ENCODE data around the gene CTSK. TPM values are rescaled to one million over a fixed set of nuclear protein-coding genes. Genes with fewer than 3 reads are reported as not detected.

The CTSK gene
- total RNA-seq, 2 experiments from 2014 or later = 5.3 to 5.4 TPM

- Mint-ChIP-seq H3K27ac (peak within 1 kb of the TSS; percentile 81), H3K36me3 (ENCODE audit: low read depth) (peaks cover 32% of the 10 kb centered on the region), H3K27me3 (peaks cover 2% of the 10 kb centered on the region), H3K4me3 (peak within 1 kb of the TSS; percentile 83), H3K4me1 (peaks cover 36% of the 10 kb centered on the region), H3K9me3 (peaks cover 1% of the 10 kb centered on the region)
- POLR2A ChIA-PET = interaction anchor here (0.8 to 2.8 kb wide), 16 partner anchors 9 to 402 kb away, joined by 3 to 10 read pairs (median 4); partner anchors contain the start of genes ENSA, GOLPH3L, MCL1 and RPRD2
- DNase-seq = no peak
- CTCF ChIA-PET = interaction anchor here (0.7 to 1.2 kb wide), 2 partner anchors 136 to 231 kb away, joined by 3 read pairs; partner anchors contain the start of gene ENSA
Measured at GRCh38 chr1:150765296-150765976, 42.6 kb downstream of the CTSK start, which contains the start of gene CTSS. Gene CTSS (minus strand): TSS chr1:150765778. CDS start chr1:150764763, 1,015 bp downstream.

GRCh38 chr1:150764617-150765101 is 43.4 kb downstream of the CTSK start:
- Mint-ChIP-seq H3K4me1 (peaks cover 39% of the 10 kb centered on the region), H3K27me3 (peaks cover 1% of the 10 kb centered on the region), H3K4me3 (peak overlapping the region; percentile 83), H3K36me3 (ENCODE audit: low read depth) (peaks cover 39% of the 10 kb centered on the region), H3K9me3 (peaks cover 4% of the 10 kb centered on the region), H3K27ac (peak overlapping the region; percentile 81)
- POLR2A ChIA-PET = interaction anchor here (0.7 to 2.8 kb wide), 10 partner anchors 9 to 202 kb away, joined by 3 to 10 read pairs (median 4); partner anchors contain the start of genes CTXND2, ENSA and GOLPH3L
- DNase-seq = no peak
- CTCF ChIA-PET = interaction anchor here (1.2 kb wide), 1 partner anchor 136 kb away, joined by 3 read pairs; the partner anchor contains the start of gene ENSA

GRCh38 chr1:150763018-150763417 is 45.0 kb downstream of the CTSK start:
- Mint-ChIP-seq H3K4me3 (no peak overlapping the region), H3K9me3 (peaks cover 4% of the 10 kb centered on the region), H3K36me3 (ENCODE audit: low read depth) (peaks cover 45% of the 10 kb centered on the region), H3K27ac (no peak overlapping the region), H3K4me1 (peaks cover 39% of the 10 kb centered on the region), H3K27me3 (no peaks in the 10 kb centered on the region)
- no peak for DNase-seq
- POLR2A ChIA-PET = no interaction called here
- CTCF ChIA-PET = no interaction called here

DNA sequence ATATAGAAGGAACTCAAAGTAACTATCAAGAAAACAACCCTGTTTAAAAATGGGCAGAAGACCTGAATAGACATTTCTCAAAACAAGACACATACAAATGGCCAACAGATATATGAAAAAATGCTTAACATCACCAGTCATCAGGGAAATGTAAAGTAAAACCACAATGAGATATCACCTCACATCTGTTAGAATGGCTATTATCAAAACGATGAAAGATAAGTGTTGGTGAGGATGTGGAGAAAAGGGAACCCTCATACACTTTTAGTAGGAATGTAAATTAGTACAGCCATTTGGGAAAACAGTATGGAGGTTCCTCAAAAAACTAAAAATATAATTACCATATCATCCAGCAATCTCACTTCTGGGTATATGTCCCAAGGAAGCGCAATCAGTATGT is 45.5 kb downstream of the CTSK start:
- Mint-ChIP-seq H3K4me3 (no peak overlapping the region), H3K4me1 (peaks cover 39% of the 10 kb centered on the region), H3K9me3 (peaks cover 4% of the 10 kb centered on the region), H3K27me3 (no peaks in the 10 kb centered on the region), H3K36me3 (ENCODE audit: low read depth) (peaks cover 50% of the 10 kb centered on the region), H3K27ac (no peak overlapping the region)
- ChIA-PET CTCF (no interaction called here), POLR2A (no interaction called here)
- DNase-seq = no peak

GRCh38 chr1:150761801-150762200 is 46.3 kb downstream of the CTSK start:
- H3K4me3 Mint-ChIP-seq = no peak overlapping the region
- H3K4me1 Mint-ChIP-seq = peaks cover 39% of the 10 kb centered on the region
- H3K27me3 Mint-ChIP-seq = no peaks in the 10 kb centered on the region
- DNase-seq = no peak
- peaks cover 4% of the 10 kb centered on the region for H3K9me3 Mint-ChIP-seq
- POLR2A ChIA-PET = no interaction called here
- CTCF ChIA-PET = no interaction called here
- peaks cover 55% of the 10 kb centered on the region for H3K36me3 Mint-ChIP-seq (ENCODE audit: low read depth)
- H3K27ac Mint-ChIP-seq = no peak overlapping the region

- peaks cover 4% of the 10 kb centered on the region for H3K9me3 Mint-ChIP-seq
- POLR2A ChIA-PET = interaction anchor here (1.2 kb wide), 1 partner anchor 12 kb away, joined by 3 read pairs; no protein-coding TSS in a partner anchor
Measured at GRCh38 chr1:150760013-150760412, 48.0 kb downstream of the CTSK start.

GRCh38 chr1:150753416-150753815 is 54.6 kb downstream of the CTSK start:
- Mint-ChIP-seq H3K27me3 (no peaks in the 10 kb centered on the region), H3K4me1 (peaks cover 15% of the 10 kb centered on the region), H3K36me3 (ENCODE audit: low read depth) (peaks cover 62% of the 10 kb centered on the region), H3K27ac (no peak overlapping the region), H3K4me3 (no peak overlapping the region), H3K9me3 (no peaks in the 10 kb centered on the region)
- ChIA-PET CTCF (interaction anchor here (1.0 kb wide), 1 partner anchor 272 kb away, joined by 3 read pairs; no protein-coding TSS in a partner anchor), POLR2A (no interaction called here)
- DNase-seq = no peak

More at GRCh38 chr1:150760013-150760412, 48.0 kb downstream of the CTSK start:
- peaks cover 31% of the 10 kb centered on the region for H3K4me1 Mint-ChIP-seq
- no peak overlapping the region for H3K4me3 Mint-ChIP-seq
- peaks cover 58% of the 10 kb centered on the region for H3K36me3 Mint-ChIP-seq (ENCODE audit: low read depth)
- CTCF ChIA-PET = no interaction called here
- no peaks in the 10 kb centered on the region for H3K27me3 Mint-ChIP-seq
- no peak overlapping the region for H3K27ac Mint-ChIP-seq
- no peak for DNase-seq

DNA sequence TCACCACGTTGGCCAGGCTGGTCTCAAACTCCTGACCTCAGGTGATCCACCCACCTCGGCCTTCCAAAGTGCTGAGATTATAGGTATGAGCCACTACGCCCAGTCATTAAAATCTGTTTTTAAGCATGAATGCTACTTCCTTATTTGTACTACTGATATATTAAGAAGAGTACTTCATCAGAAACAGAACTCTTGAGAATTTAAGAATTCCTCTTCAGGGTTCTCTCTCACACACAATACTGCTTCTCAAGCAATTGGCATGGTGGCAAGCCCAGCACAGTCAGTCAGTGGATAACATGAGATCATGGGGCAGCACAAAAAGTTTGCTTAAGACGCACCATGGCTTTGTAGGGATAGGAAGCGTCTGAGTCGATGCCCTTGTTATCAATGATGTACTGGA is 56.6 kb downstream of the CTSK start:
- Mint-ChIP-seq H3K4me3 (no peak overlapping the region), H3K27ac (no peak overlapping the region), H3K9me3 (no peaks in the 10 kb centered on the region), H3K36me3 (ENCODE audit: low read depth) (peaks cover 50% of the 10 kb centered on the region), H3K27me3 (no peaks in the 10 kb centered on the region), H3K4me1 (peaks cover 15% of the 10 kb centered on the region)
- ChIA-PET CTCF (no interaction called here), POLR2A (no interaction called here)
- DNase-seq = no peak

- H3K27ac Mint-ChIP-seq = no peak overlapping the region
- H3K36me3 Mint-ChIP-seq (ENCODE audit: low read depth) = peaks cover 45% of the 10 kb centered on the region
- POLR2A ChIA-PET = interaction anchor here (0.8 kb wide), 1 partner anchor 120 kb away, joined by 3 read pairs; no protein-coding TSS in a partner anchor
- DNase-seq = no peak
- H3K4me1 Mint-ChIP-seq = peaks cover 15% of the 10 kb centered on the region
- no peak overlapping the region for H3K4me3 Mint-ChIP-seq
- no peaks in the 10 kb centered on the region for H3K27me3 Mint-ChIP-seq
- H3K9me3 Mint-ChIP-seq = no peaks in the 10 kb centered on the region
- CTCF ChIA-PET = interaction anchor here (1.2 kb wide), 1 partner anchor 62 kb away, joined by 3 read pairs; no protein-coding TSS in a partner anchor
Measured at GRCh38 chr1:150749720-150750311, 58.2 kb downstream of the CTSK start.

GRCh38 chr1:150748878-150749719 is 59.0 kb downstream of the CTSK start:
- Mint-ChIP-seq H3K27ac (peak overlapping the region; percentile 33), H3K27me3 (no peaks in the 10 kb centered on the region), H3K36me3 (ENCODE audit: low read depth) (peaks cover 38% of the 10 kb centered on the region), H3K4me3 (no peak overlapping the region), H3K4me1 (peaks cover 15% of the 10 kb centered on the region), H3K9me3 (no peaks in the 10 kb centered on the region)
- DNase-seq = no peak
- ChIA-PET CTCF (interaction anchor here (1.0 to 1.4 kb wide), 3 partner anchors 30 to 63 kb away, joined by 3 read pairs; partner anchors contain the start of gene GOLPH3L), POLR2A (interaction anchor here (0.8 to 1.1 kb wide), 2 partner anchors 16 to 119 kb away, joined by 3 to 4 read pairs; partner anchors contain the start of gene CTSS)

Data from activated CD4-positive, alpha-beta memory T cell treated with anti-CD3 and anti-CD28 coated beads, Interleukin-2, amount 10 ng/mL, durations not matched to agents 7 days and 5 days (primary cell).